ENCODE data around the gene ZNF764. TPM values are rescaled to one million over a fixed set of nuclear protein-coding genes. Genes with fewer than 3 reads are reported as not detected.
"Not testable (repeated sequence)": the region's sequence is repeated elsewhere in the genome, so short reads cannot be mapped to it uniquely, and the experiment has no call there.

Gene ZNF764
- polyA plus RNA-seq, 3 donors: 3.0 to 4.8 (median 3.8) TPM

DNA sequence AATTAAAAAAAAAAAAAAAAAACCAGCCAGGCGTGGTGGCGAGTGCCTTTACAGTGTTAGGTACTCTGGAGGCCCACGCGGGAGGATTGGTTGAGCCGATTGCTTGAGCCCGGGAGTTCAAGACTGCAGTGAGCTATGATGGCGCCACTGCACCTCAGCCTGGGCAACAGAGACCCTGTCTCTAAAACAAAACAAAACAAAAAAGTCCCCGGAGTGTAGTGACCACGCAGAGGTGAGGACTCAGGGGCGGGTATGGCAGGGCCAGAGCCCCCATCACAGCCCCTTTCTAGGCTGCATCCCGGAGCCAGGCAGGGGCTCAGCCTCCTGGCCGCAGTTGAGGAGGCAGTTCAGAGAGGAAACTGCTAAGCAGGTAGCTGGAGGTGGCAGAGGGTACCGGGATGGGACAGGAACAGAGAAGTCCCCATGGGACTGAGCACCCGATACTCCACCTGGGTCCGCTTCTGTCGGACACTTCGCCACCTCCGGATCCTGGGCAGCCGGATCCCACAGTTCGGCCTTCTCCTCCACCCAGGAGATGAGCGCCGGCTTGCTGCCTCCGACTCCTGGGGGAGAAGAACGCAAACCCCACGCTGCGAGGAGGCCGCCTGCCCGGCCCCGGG lies 24.3 kb downstream of the ZNF764 start:
- WGBS, 3 donors: 10 to 15% (median 15%) methylated on average over 28 to 29 of the region's 29 CpGs
- peak overlapping the region; percentile 75 for H3K27ac ChIP-seq (ENCODE audit: low read depth, low read length)

DNA sequence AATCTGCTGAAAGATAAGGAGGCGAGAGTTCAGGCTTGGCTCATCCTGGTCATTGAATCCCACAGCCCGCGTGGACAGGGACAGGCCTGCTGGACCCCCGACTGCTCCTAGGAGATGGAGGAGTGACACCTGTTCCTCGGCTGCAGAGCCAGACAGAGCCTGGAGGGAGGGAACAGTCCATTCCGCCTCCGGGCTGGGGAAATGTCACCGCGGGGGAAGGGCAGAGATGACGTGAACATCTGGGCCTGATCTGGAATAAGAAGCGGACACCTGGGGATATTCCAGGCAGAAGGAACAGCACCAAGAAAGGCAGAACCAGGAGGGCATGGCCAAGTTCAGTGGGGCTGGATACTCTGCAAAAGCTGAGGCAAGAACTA lies 25.0 kb downstream of the ZNF764 start:
- WGBS, 3 donors: 49 to 79% (median 71%) methylated on average over 11 of the region's 11 CpGs
- no peak overlapping the region for H3K27ac ChIP-seq (ENCODE audit: low read depth, low read length)

DNA sequence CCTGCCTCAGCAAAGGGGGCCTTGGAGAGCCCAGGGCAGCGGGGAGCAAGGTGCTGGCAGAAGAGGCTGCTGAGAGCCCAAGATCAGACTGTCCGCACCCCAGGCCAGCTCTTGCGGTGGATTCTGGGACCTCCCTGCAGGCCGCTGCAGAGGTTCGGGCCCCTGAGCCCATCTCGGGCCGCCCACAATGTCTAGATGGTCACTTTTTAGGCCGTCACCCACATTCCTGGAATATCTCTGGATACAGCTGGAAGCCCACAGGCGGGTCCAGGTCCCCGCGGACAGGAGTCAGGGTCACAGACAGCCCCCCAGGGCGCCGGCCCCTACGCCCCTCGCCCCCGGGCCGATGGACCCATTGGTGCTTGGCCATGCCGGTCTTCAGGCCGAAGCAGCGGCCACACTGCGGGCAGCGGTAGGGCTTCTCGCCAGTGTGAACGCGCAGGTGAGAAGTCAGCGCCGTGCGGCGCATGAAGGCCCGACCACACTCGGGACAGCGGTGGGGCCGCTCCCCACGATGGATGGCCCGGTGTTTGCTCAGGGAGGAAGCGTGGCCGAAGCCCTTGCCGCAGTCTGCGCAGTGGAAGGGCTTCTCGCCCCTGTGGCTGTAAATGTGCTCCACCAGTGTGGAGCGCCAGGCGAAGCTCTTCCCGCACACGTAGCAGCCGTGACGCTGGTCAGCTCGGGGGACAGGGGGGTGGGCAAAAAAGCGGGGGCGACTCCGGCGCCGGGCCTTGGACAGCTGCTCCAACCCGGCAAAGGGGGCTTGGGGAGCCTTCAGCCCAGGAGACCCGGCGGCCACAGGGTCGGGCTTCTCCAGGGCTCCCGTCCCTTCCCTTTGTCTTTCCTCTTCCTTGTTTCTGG lies 25.7 kb downstream of the ZNF764 start:
- 94 to 95% (median 94%) methylated on average over 55 to 57 of the region's 57 CpGs for WGBS, 3 donors
- H3K27ac ChIP-seq (ENCODE audit: low read depth, low read length): no peak overlapping the region

DNA sequence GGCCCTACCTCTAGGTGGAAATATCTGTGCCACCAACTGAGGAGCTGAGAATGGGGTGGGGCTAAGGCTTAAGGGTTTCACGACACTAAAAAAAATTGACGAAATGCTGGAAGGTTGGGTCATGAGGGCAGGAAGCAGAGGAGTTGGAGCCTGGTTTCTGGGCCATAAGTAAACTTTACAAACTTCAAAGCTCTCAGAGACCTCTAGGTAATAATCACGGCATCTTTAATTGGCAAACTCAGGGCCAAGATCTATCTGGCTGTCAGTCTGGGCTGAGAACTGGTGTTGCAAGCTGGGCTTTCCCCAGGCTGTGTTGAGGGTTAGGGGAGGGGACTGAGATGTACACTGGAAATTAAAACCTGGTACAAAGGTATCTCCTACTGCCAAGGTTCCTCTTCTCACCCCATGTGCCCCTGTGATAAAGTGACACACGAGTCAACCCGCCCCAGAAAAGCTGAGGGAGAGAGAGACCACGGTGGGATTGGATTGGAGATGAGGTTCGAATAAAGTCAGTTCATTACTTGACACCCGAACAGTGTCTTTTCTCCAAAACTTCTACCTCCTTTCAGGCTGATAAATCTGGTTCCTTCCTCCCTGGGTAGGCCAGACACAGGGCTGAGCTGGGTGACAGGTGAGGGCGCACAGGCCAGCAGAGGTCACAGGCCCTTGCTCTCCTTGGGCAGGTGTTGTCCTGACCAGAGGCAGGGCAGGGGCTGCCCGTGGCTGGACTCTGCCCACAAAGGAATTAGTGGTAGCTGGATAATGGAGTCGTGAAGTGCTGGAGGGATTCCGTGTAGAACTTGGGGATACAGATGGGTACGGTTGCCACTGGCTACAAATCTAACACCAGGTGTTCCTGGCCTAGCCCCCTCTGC lies 27.8 kb downstream of the ZNF764 start:
- 72 to 81% (median 80%) methylated on average over 13 of the region's 13 CpGs for WGBS, 3 donors
- no peak overlapping the region for H3K27ac ChIP-seq (ENCODE audit: low read depth, low read length)

DNA sequence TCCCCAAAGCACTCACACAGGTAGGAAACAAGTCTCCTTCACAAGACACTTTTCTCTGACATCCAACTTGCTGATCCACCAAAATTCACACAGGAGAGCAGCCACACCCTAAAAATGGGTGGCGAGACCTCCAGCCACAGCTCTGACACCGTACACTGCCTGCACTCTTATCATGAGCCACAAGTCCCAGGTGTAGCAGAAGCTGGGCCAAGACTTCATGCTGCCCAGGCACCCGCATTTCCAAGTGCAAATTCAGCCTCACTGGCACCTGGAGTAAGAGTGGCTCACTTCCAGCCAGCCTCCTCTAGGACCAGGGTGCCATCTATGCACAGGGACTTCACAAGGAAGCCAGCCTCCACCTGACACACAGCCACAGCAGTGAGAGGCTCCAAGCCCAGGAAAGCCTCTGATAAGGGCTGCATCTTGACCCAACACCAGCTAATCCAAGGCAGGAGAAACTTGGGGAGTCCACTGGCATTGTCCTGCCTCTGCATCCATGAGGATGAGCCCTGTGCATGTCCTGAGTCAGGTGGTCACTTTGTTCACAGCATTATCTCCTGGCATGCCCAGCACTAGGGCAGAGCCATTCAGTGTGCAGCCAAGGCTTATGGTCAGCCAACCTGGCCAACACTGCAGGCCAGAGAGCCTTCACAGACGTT lies 29.2 kb downstream of the ZNF764 start:
- H3K27ac ChIP-seq (ENCODE audit: low read depth, low read length): no peak overlapping the region
- WGBS, 3 donors: 56 to 76% (median 75%) methylated on average over 4 of the region's 4 CpGs

DNA sequence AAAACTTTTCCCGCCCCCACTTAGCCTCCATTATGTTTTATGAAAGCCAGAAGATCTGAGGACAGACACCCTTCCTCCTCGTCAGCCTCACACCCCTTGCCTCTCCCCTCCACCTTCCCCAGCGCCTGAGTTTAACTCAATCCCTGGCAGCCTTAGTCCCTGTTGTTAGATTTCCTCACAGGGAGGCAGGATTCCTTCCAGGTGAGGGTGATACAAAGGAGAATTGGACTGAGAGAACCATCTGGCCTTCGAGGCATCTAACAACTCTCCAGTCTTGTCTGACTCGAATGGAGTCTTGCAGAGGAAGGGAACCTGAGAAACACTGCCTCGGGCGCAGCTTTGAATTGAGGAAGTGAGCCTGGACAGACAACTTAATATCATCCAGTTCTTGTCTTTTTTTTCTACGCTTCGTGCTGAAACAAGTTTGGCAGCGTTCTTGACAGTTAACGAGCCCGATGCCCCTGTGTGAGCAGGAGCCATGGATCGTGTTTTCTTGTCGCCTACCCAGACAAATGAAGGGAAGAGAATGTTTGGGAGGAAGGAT lies 30.5 kb downstream of the ZNF764 start:
- WGBS, 3 donors: 9 to 10% (median 9%) methylated on average over 14 of the region's 14 CpGs
- H3K27ac ChIP-seq (ENCODE audit: low read depth, low read length): peak overlapping the region; percentile 67

DNA sequence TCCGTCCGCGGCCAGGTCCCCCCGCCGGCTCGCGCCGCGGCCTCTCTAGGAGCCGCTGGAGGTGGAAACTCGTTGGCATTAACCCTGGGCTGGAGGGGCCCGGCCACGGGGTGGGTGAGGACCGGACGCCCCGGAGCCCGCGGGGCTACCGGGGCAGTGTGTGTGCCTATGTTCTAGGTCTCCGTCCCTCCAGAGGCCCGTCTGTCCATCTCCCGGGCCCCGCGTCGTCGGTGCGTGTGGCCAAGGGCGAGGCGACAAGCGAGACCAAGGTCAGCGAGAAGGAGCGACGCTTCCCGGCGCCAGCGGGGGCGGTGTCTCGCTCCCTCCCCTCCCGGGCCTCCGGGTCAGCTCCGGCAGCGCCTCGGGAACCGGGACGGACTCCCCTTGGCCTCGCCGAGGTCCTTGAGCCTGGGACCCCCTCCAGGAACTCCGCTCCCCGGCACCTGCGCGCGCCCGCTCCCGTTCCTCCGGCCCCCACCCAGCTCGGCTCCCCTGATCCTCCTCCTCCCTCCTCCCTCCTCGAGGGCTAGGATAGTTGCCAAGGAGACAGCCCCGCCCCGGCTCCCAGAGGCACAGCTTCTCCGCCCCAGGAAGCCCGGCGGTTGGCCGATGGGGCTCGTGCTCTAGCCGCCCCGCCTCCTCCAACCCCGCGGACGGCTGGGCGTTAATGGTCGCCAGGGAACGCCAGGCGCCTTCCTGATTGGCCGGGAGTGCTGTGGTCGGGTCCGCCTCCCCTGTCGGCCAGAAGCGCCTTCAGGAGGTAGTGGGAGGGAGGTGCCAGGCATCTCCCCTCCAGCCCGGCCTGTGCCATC lies 31.1 kb downstream of the ZNF764 start:
- 1% methylated on average over 55 to 79 of the region's 79 CpGs for WGBS, 3 donors

DNA sequence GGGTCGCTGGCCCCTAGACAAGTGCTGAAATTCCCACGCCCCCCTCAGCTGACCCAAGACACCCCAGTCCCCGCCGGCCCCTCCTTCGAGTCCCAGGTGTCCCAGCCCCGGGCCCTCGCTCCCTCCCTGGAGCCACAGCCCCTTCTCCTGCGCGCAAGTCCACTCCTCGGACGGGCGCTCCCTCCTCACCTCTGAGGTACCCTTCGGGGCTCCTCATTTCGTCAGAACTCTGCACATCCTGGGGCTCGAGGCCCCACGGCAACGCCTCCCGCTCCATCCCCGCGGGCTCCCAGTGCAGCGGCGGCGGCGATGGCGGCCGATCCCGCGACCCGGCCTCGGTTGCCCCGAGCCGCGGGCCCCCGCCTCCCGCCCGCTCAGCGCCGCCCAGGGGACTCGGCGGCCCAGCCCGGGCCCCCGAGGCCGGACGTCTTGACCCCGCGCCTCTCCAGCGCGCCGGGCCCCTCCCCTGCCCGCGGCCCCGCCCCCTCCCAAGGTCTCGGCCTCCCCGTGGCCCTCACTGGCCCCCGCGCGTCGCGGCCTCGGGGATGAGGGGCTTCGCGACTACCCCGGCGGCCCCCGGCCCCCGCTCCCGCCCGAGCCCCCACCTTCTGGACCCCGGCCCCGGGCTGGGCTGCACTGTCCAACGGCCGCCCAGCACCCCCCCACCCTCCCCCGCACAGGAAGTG lies 31.9 kb downstream of the ZNF764 start, which contains the start of gene ZNF768:
TSS of gene ZNF768 (minus strand) at position 430 of the 686 bp plus-strand sequence. CDS start at position 277, 153 bp downstream.
- peak within 1 kb of the TSS; percentile 85 for H3K27ac ChIP-seq (ENCODE audit: low read depth, low read length)
- 1% methylated on average over 49 to 73 of the region's 73 CpGs for WGBS, 3 donors

More for the DNA sequence above, 31.1 kb downstream of the ZNF764 start:
- peak overlapping the region; percentile 85 for H3K27ac ChIP-seq (ENCODE audit: low read depth, low read length)

DNA sequence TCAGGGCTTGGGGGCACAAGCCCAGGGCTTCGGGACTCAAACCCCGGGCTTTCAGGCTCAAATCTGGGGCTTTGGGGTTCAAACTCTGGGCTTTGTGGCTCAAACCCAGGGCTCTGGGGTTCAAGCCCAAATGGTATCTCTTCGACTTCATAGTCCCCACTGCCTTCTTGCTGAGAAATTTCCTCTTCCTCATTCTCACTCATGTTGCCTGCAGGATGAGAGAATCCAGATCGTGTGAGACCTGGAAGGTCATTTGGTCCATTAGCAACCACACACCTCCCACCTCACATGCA lies 32.4 kb downstream of the ZNF764 start:
- WGBS, 3 donors: 45 to 54% (median 49%) methylated on average over 4 of the region's 4 CpGs
- H3K27ac ChIP-seq (ENCODE audit: low read depth, low read length): no peak overlapping the region

DNA sequence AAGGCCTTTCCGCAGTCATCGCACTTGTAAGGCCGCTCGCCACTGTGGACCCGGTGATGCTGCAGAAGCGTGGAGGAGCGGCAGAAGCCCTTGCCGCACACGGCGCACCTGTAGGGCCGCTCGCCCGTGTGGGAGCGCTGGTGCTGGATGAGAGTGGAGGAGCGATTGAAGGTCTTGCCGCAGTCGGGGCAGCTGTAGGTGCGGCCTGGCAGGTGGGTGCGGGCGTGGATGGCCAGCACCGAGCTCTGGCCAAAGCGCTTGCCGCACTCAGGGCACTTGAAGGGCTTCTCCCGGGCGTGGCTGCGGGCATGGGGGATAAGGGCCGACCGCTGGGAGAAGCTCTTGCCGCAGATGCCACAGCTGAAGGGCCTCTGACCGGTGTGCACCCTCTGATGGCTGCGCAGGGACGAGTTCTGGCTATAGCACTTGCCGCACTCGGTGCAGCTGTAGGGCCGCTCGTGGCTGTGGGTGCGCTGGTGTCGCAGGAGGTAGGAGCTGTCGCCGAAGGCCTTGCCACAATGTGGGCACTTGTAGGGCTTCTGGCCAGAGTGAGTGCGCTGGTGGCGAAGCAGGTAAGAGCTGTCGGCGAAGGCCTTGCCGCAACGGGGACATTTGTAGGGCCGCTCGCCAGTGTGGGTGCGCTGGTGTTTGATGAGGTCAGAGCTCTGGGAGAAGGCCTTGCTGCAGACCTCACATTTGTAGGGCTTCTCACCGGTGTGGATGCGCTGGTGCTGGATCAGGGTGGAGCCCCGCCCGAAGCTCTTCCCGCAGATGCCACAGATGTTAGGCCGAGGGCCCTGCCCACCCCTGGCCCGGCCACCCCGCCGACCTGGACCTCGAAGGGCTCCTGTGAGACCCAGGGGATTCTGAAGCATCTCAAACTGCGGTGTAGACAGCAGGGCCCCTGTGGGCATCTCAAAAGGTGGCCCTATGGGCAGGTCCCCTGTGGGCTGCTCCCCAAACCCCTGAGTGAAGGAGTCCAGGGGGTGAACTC lies 33.3 kb downstream of the ZNF764 start:
- WGBS, 3 donors: 93 to 95% (median 95%) methylated on average over 60 of the region's 60 CpGs

DNA sequence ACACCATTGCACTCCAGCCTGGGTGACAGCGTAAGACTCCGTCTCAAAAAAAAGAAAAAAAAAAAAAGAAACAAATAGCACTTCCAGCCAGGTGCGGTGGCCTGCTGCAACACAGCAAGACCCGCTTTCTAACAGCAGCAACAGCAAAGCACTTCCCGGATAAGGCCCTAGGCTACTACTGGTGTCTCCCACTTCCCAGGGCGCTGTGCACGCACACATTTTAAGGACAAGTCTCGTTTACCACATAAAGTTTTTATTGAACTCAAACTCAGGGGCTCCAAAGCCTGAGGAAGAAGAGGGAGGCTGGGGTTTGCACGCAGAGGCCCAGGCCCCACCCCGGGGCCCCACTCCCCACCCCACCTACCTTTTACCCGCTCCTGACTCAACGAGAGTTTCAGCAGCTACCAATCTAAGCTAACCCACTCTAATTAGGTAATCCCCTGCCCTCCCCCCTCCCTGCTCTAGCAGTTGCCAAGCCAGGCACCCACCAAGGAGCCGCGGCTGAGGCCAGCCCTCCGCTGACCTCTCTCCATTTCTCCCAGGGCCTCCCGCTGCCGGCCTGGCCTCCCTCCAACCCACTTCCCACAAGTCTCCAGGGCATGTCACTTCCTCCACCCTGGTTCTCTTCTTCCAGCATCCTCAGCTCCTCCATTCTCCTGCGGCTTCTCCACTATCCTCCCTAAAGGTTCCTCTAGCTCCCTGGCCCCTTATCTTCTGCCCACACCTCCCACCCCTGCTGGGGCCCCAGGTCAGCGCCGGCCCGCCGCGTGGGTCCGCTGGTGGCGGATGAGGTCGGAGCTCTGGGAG lies 34.2 kb downstream of the ZNF764 start:
- 69 to 74% (median 72%) methylated on average over 23 to 26 of the region's 26 CpGs for WGBS, 3 donors
- no peak overlapping the region for H3K27ac ChIP-seq (ENCODE audit: low read depth, low read length)

More for the DNA sequence above, 33.3 kb downstream of the ZNF764 start:
- no peak overlapping the region for H3K27ac ChIP-seq (ENCODE audit: low read depth, low read length)

DNA sequence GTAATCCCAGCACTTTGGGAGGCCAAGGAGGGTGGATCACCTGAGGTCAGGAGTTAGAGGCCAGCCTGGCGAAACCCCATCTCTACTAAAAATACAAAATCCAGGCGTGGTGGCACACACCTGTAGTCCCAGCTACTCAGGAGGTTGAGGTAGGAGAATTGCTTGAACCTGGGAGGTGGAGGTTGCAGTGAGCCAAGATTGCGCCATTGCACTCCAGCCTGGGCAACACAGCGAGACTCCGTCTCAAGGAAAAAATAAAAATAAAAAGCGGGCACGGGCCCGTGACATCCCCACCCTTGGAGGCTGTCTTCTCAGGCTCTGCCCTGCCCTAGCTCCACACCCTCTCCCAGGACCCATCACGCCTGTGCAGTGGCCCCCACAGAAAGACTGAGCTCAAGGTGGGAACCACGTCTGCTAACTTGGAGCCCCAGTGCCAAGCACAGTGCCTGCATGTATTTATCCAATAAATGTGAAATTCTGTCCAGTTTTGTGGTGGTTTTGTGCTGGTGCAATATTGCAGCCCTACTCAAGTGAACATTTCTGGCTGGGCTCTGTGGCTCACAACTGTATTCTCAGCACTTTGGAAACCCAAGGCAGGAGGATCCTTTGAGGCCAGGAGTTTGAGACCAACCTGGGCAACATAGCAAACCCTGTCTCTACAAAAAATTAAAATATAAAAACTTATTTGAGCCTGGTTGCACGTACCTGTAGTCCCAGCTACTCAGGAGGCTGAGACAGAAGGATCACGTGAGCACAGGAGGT lies 35.3 kb downstream of the ZNF764 start:
- WGBS, 3 donors: 89 to 91% (median 90%) methylated on average over 12 of the region's 12 CpGs
- H3K27ac ChIP-seq (ENCODE audit: low read depth, low read length): not testable (repeated sequence)

DNA sequence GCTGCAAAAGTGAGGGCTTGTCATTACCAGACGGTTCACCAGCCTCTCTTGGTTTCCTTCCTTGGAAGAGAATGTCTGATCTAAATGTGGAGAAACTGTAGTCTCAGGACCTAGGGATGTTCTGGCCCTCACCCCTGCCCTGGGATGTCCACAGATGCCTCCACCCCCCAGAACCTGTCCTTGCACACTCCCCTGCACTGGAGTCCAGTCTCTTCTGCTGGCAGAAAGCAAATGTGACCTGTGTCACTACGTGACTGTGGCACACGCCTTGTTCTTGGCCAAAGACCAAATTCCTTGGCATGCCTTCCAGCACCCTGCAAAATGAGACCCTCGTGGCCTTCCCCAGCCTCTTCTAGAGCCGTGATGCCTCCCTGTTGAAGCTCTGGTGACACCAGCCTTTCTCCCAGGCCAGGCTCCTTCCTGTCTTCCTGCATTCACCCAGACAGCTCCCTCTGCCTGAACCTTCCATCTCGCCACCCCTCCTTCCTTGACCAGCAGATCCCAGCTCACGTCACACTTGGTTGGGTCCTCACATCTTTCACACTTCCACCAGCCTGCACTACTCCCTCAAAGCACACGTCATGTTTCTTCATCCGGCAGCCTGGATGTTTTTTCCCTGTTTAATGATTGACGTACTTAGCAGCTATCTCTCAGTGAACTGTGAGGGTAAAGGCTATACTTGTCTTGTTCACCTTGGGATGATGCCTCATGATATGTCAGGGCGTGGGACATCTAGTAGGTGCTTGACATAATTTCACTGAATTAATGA lies 36.1 kb downstream of the ZNF764 start:
- H3K27ac ChIP-seq (ENCODE audit: low read depth, low read length): no peak overlapping the region
- 44 to 67% (median 55%) methylated on average over 11 of the region's 11 CpGs for WGBS, 3 donors

DNA sequence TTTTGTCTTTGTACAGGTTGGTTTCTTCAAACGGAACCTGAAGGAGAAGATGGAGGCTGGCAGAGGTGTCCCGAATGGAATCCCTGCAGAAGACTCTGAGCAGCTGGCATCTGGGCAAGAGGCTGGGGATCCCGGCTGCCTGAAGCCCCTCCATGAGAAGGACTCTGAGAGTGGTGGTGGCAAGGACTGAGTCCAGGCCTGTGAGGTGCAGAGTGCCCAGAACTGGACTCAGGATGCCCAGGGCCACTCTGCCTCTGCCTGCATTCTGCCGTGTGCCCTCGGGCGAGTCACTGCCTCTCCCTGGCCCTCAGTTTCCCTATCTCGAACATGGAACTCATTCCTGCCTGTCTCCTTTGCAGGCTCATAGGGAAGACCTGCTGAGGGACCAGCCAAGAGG lies 36.7 kb downstream of the ZNF764 start:
- H3K27ac ChIP-seq (ENCODE audit: low read depth, low read length): no peak overlapping the region
- 85 to 94% (median 91%) methylated on average over 7 of the region's 7 CpGs for WGBS, 3 donors
